ENCODE measurements around the gene EBF3.
A peak's percentile ranks its signal among the peaks of the same experiment; 100 is the strongest.

EBF3 gene

DNA sequence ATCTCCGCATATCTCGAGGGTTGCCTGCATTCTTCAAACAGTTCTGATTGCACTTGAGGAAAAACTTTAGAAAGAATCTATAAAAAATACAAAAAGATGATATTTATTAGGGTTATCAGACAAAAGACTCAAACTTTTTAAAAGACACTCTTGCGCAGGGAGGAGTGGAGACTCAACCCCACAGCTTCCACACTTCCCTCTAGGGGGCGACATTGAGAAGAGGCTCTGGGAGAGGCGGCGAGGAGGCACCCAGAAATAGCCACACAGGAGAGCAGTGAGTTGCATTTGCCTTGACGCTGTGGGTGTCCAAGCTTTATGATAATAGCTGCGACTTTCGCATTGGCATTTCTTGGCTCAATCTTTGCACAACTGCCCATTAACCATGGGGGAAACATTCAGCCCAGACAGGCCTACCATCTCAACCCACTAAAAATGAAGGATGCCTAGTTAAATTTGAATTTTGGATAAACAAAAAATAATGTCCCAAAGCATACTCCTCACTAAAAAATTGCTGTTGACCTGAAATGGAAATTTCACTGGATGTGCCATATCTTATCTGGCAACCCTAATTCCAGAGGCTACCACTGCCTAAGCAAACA is 86.2 kb downstream of the EBF3 start:
- Mint-ChIP-seq H3K27me3 (ENCODE audit: low read depth) (peaks cover 20% of the 10 kb centered on the region), H3K27ac (no peak overlapping the region), H3K36me3 (ENCODE audit: low read depth) (peaks cover 16% of the 10 kb centered on the region), H3K4me1 (peaks cover 16% of the 10 kb centered on the region), H3K9me3 (no peaks in the 10 kb centered on the region), H3K4me3 (no peak overlapping the region)
- TF ChIP-seq, protein P1, sequence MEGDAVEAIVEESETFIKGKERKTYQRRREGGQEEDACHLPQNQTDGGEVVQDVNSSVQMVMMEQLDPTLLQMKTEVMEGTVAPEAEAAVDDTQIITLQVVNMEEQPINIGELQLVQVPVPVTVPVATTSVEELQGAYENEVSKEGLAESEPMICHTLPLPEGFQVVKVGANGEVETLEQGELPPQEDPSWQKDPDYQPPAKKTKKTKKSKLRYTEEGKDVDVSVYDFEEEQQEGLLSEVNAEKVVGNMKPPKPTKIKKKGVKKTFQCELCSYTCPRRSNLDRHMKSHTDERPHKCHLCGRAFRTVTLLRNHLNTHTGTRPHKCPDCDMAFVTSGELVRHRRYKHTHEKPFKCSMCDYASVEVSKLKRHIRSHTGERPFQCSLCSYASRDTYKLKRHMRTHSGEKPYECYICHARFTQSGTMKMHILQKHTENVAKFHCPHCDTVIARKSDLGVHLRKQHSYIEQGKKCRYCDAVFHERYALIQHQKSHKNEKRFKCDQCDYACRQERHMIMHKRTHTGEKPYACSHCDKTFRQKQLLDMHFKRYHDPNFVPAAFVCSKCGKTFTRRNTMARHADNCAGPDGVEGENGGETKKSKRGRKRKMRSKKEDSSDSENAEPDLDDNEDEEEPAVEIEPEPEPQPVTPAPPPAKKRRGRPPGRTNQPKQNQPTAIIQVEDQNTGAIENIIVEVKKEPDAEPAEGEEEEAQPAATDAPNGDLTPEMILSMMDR (IDR thresholded peaks at IDR 0.05; ENCODE audit: unreplicated experiment in 3 of 3): peak in 2 of 3 experiments; percentile 18 to 19

GRCh38 chr10:129876838-129877237 is 87.2 kb downstream of the EBF3 start:
- TF ChIP-seq, protein P1 (IDR thresholded peaks at IDR 0.05; ENCODE audit: unreplicated experiment in 3 of 3): no peak
- Mint-ChIP-seq H3K27me3 (ENCODE audit: low read depth) (peaks cover 20% of the 10 kb centered on the region), H3K36me3 (ENCODE audit: low read depth) (peaks cover 20% of the 10 kb centered on the region), H3K4me3 (no peak overlapping the region), H3K9me3 (no peaks in the 10 kb centered on the region), H3K4me1 (peaks cover 17% of the 10 kb centered on the region), H3K27ac (no peak overlapping the region)

GRCh38 chr10:129875993-129876726 is 87.9 kb downstream of the EBF3 start:
- Mint-ChIP-seq H3K27ac (no peak overlapping the region), H3K27me3 (ENCODE audit: low read depth) (peaks cover 22% of the 10 kb centered on the region), H3K36me3 (ENCODE audit: low read depth) (peaks cover 22% of the 10 kb centered on the region), H3K4me1 (peaks cover 19% of the 10 kb centered on the region), H3K4me3 (no peak overlapping the region), H3K9me3 (no peaks in the 10 kb centered on the region)
- TF ChIP-seq, protein P1 (IDR thresholded peaks at IDR 0.05; ENCODE audit: unreplicated experiment in 3 of 3): no peak

- H3K4me3 Mint-ChIP-seq: no peak overlapping the region
- peaks cover 13% of the 10 kb centered on the region for H3K27me3 Mint-ChIP-seq (ENCODE audit: low read depth)
- H3K4me1 Mint-ChIP-seq: peaks cover 29% of the 10 kb centered on the region
Observed at GRCh38 chr10:129873351-129873750, 90.7 kb downstream of the EBF3 start.

DNA sequence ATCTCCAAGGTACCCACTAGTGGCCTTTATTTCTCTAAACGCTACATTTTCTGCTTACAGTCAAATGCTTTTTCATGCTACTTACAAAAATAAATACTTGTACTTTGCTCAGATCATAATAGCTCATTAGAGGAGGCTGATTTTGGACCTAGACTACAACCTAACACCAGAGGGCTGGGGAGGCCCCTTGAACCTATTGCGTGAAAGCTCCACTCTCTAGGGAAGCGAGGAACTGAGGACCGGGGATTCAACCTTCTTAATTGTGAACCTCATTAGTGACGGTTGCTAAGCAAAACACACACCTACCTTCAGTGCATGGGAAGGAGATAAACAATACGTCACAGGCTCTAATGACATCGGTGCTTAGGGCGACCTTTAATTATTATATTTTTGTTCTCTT is 92.1 kb downstream of the EBF3 start:
- Mint-ChIP-seq H3K4me3 (no peak overlapping the region), H3K4me1 (peaks cover 29% of the 10 kb centered on the region), H3K36me3 (ENCODE audit: low read depth) (peaks cover 48% of the 10 kb centered on the region), H3K9me3 (no peaks in the 10 kb centered on the region), H3K27me3 (ENCODE audit: low read depth) (peaks cover 12% of the 10 kb centered on the region), H3K27ac (no peak overlapping the region)
- TF ChIP-seq, protein P1 (IDR thresholded peaks at IDR 0.05; ENCODE audit: unreplicated experiment in 3 of 3): no peak

More at GRCh38 chr10:129873351-129873750, 90.7 kb downstream of the EBF3 start:
- no peaks in the 10 kb centered on the region for H3K9me3 Mint-ChIP-seq
- H3K36me3 Mint-ChIP-seq (ENCODE audit: low read depth): peaks cover 35% of the 10 kb centered on the region
- TF ChIP-seq, protein P1 (IDR thresholded peaks at IDR 0.05; ENCODE audit: unreplicated experiment in 3 of 3): no peak
- no peak overlapping the region for H3K27ac Mint-ChIP-seq

All from nephron (organoid).